ENCODE measurements around the gene ARHGAP15.

Gene ARHGAP15

GRCh38 chr2:143740431-143740830, 611.2 kb downstream of the ARHGAP15 start:
- DNase-seq = no peak

GRCh38 chr2:143741205-143741604, 612.0 kb downstream of the ARHGAP15 start:
- DNase-seq = no peak

- no peak for DNase-seq
Measured at GRCh38 chr2:143742581-143742980, 613.4 kb downstream of the ARHGAP15 start.

GRCh38 chr2:143744114-143744513, 614.9 kb downstream of the ARHGAP15 start:
- DNase-seq = no peak

GRCh38 chr2:143745060-143745459, 615.8 kb downstream of the ARHGAP15 start:
- DNase-seq = no peak

DNA sequence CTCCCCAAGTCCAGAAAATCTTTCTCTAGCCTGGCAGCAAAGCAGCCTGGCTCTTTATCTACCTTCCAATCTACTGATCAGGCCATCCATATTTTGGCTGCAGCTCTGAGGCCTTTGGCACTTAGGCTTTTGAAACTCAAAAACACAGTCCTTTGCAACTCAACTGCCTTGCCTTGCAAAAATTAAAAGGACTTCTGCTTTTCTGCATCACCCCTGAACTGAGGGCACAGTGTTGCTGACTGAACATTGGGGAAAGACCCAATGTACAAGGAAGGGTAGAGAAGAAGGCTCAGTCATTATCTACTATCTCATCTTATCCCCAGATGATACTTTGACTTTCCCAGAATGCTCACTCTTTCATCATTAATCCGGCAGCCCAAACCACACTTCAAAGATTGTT, 625.5 kb downstream of the ARHGAP15 start:
- DNase-seq = no peak

- DNase-seq = no peak
Measured at GRCh38 chr2:143758629-143759330, 629.6 kb downstream of the ARHGAP15 start.

DNA sequence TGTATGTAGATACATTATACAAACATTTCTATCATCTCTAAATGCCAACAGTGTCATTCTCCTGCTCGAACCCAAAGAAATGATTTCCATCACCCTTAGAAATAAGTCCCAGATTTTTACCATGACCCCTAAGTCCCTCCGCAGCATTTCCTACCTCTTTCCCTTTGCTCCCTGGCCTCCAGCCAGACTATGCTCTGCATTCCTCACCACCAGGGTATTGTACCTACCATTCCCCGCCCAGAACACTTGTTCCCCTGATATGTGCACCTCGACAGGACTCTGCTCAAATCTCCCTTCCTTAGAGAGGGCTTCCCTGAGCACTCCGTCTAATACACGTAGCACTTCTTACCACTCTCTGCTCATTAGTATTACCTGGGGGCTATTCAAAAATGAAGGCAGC, 630.2 kb downstream of the ARHGAP15 start:
- no peak for DNase-seq

DNA sequence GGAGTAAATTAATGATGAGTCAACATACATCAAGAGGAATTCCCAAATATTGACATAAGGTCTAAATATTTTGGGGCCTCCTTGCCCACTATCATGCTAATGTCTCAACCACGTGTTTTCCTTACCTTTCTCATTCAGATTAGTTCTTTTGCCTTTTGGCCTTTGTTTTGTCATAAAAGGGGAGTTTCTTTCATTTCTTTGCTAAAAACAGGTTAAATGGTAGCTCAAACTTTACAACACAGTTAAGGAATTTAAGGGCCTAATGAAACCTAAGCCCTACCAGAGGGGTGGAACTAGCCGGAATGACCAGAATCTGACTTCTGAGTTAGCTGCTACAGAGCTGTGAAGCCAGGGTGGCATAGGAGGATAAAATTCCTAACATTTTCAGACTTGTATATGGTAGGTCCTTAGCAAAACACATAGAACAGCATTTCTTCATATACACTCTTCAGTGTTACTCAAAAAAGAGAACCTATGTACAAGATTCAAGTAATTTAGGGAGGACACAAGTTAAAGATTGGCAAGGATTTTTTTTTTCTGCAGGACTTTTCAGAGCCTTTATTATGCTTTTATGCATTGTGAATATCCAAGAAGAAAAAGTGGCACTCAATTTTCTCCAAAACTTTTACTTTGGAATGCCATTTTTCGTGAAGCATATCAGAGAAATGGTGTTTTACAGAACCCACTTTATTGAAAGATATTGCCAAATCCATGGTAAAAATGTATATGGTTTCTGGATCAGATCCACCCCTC, 633.1 kb downstream of the ARHGAP15 start:
- DNase-seq = no peak

GRCh38 chr2:143764261-143764660, 635.0 kb downstream of the ARHGAP15 start:
- DNase-seq = no peak

- no peak for DNase-seq
Measured at GRCh38 chr2:143764706-143765105, 635.5 kb downstream of the ARHGAP15 start.

GRCh38 chr2:143768991-143769390, 639.8 kb downstream of the ARHGAP15 start:
- DNase-seq = no peak

- DNase-seq = no peak
Measured at GRCh38 chr2:143771939-143772338, 642.7 kb downstream of the ARHGAP15 start.

- no peak for DNase-seq
Measured at GRCh38 chr2:143776526-143777297, 647.5 kb downstream of the ARHGAP15 start.

- DNase-seq = no peak
Measured at GRCh38 chr2:143779021-143779420, 649.8 kb downstream of the ARHGAP15 start.

- no peak for DNase-seq
Measured at GRCh38 chr2:143786026-143786765, 657.0 kb downstream of the ARHGAP15 start.

- no peak for DNase-seq
Measured at GRCh38 chr2:143787674-143788073, 658.5 kb downstream of the ARHGAP15 start.

DNA sequence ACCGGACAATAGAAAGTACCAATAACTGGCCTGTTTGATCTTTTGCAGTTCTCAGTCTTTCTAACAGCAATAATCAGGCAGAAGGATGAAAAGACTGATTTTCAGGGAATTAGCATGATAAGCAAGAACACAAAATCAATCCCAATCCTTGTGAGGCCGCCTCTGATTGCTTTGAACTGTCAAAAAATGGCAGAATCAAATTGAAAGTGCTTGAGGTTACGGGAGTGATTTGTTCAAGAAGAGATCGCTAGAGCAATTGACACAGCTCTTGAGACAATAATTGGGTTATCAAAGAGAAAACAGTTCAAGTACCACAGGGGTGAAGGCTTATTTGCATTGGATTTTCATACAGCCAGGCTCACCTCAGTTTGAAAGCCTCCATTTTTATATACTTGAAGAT, 663.4 kb downstream of the ARHGAP15 start:
- no peak for DNase-seq

DNA sequence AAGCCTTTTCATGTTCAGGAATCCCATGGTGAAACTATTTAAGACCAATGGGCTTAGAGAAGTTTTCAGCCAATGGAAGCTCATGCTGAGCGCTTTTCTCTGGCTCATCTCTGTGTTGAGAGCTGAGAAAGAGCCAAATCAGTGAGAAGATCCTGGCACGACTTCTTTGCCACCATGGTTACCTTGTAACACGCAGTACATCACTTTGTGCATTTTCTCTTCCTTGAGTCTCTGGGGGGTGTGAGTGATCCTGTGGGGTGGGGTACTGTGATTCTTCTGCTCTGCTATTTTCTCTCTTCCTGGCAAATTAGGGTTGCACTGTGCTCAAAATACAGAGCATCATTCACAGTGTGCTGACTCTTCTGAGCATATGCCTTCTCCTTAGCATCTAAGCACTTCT, 664.2 kb downstream of the ARHGAP15 start:
- no peak for DNase-seq

GRCh38 chr2:143796051-143796450, 666.8 kb downstream of the ARHGAP15 start:
- DNase-seq = no peak

DNA sequence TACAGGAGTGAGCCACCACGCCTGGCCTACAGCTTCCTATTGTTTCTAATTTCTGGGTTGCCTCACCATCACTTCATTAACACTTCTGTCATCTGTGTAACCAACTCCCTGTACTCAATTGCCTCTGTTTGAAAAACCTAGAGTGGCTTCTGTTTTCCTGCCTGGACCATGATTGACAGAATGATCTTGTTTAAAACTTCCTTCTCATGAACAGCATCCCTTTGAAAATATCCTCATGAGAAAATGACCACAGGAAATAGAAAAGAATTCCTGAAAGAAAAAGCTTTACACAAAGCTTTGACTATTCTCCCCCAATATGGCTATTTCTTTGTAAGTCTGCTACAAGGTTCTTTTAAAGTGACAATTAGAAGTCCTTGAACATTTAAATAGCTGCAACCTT, 672.3 kb downstream of the ARHGAP15 start:
- no peak for DNase-seq

GRCh38 chr2:143802242-143802641, 673.0 kb downstream of the ARHGAP15 start:
- DNase-seq = no peak
